Caco-2 (cell line): ENCODE data around the gene RNU4-1. TPM values are rescaled to one million over a fixed set of nuclear protein-coding genes. Genes with fewer than 3 reads are reported as not detected.
A peak's percentile ranks its signal among the peaks of the same experiment; 100 is the strongest.

ENCODE experiments used
- BruUV-seq: library from RNA; stranded (reverse); fragments of 400-500 nt; replicated peaks from 2 replicates; lab custom pipeline; 2021; lab: Mats Ljungman, UMichigan
- CTCF ChIA-PET: fragments of 300-600 bp; sonication (Branson Sonifier 250); formaldehyde crosslinking; loops from one replicate; lab custom pipeline; 2022; ENCODE audit warnings: antibody characterized with exemption; lab: Charles Lee
- POLR2A ChIA-PET: fragments of 300-600 bp; sonication (Branson Sonifier 250); formaldehyde crosslinking; loops from one replicate; lab custom pipeline; 2022; ENCODE audit warnings: antibody characterized with exemption; lab: Charles Lee
- DNase-seq, 2 experiments: peaks; one replicate each; pipeline versions ENCODE4 v3.0.0 to v3.0.0-alpha.2; 2020 to 2022
- H3K27me3 ChIP-seq: replicated peaks from 2 replicates; pipeline ENCODE4 v1.6.0; 2011; ENCODE audit warnings: low read length; ENCODE audit not compliant: control insufficient read depth, insufficient read depth
- H3K36me3 ChIP-seq: 2 replicates; pipeline ENCODE4 v1.5.1; 2011; ENCODE audit warnings: low read length; ENCODE audit not compliant: control insufficient read depth, insufficient read depth
- H3K4me1 ChIP-seq: fragments of 250-450 bp; sonication (Bioruptor Pico); 2 replicates; pipeline ENCODE4 v1.5.1; 2020; ENCODE audit warnings: mild to moderate bottlenecking
- H3K4me3 ChIP-seq: 2 replicates; pipeline ENCODE4 v1.5.1; 2011; ENCODE audit warnings: low read depth, mild to moderate bottlenecking, control low read depth, low read length
- H3K9me3 ChIP-seq: fragments of 250-450 bp; sonication (Bioruptor Pico); 2 replicates; pipeline ENCODE4 v1.5.1; 2020; ENCODE audit warnings: mild to moderate bottlenecking, moderate library complexity
- H3K27ac Mint-ChIP-seq: one replicate; pipeline ENCODE4 v1.8.0; 2022; ENCODE audit warnings: mixed read lengths; ENCODE audit not compliant: unreplicated experiment
- H3K27me3 Mint-ChIP-seq: one replicate; pipeline ENCODE4 v1.8.0; 2022; ENCODE audit warnings: mixed read lengths; ENCODE audit not compliant: insufficient read depth, unreplicated experiment
- H3K36me3 Mint-ChIP-seq: one replicate; pipeline ENCODE4 v1.8.0; 2022; ENCODE audit warnings: mild to moderate bottlenecking, mixed read lengths; ENCODE audit not compliant: insufficient read depth, unreplicated experiment
- H3K4me1 Mint-ChIP-seq: one replicate; pipeline ENCODE4 v1.8.0; 2022; ENCODE audit warnings: low read depth, mixed read lengths; ENCODE audit not compliant: unreplicated experiment
- H3K4me3 Mint-ChIP-seq: one replicate; pipeline ENCODE4 v1.8.0; 2022; ENCODE audit warnings: mild to moderate bottlenecking, moderate library complexity, mixed read lengths; ENCODE audit not compliant: unreplicated experiment
- H3K9me3 Mint-ChIP-seq: one replicate; pipeline ENCODE4 v1.8.0; 2022; ENCODE audit warnings: mixed read lengths; ENCODE audit not compliant: unreplicated experiment
- CTCF ChIP-seq, 2 experiments: fragments of 200-600 bp in 1 of 2; IDR thresholded peaks; 1 replicate in 1 of 2; 2 replicates in 1 of 2; pipeline versions ENCODE4 v1.5.1 to v1.8.0; 2011 to 2022; ENCODE audit warnings: antibody characterized with exemption in 1 of 2, control low read depth in 1 of 2, inconsistent platforms in 1 of 2, low read depth in 1 of 2, low read length in 1 of 2, mild to moderate bottlenecking in 1 of 2, moderate library complexity in 1 of 2; ENCODE audit not compliant: insufficient read depth in 1 of 2, severe bottlenecking in 1 of 2, unreplicated experiment in 1 of 2
- intact Hi-C: fragments of 100-400 bp; cut with micrococcal nuclease; formaldehyde crosslinking; loops from one replicate; pipeline ENCODE4 v1.10.0; 2022; ENCODE audit not compliant: unreplicated experiment
- total RNA-seq: library from RNA; stranded (reverse); gene quantifications from 2 replicates; pipeline ENCODE4 v1.2.3, GENCODE V29; 2022

Gene RNU4-1
- total RNA-seq, 1 experiment from 2014 or later: 3,645 TPM

- ChIA-PET POLR2A (interaction anchor here (1.1 to 4.7 kb wide), 4 partner anchors 28 to 62 kb away, joined by 4 to 117 read pairs (median 5); partner anchors contain the start of gene RPLP0), CTCF (interaction anchor here (0.6 to 7.3 kb wide), 4 partner anchors 26 to 96 kb away, joined by 4 to 229 read pairs (median 40); no protein-coding TSS in a partner anchor)
- Histone ChIP-seq H3K4me3 (no peak overlapping the region), H3K36me3 (no peaks in the 10 kb centered on the region; the same call in 1 of the 2 replicates), H3K9me3 (no peaks in the 10 kb centered on the region), H3K27me3 (no peaks in the 10 kb centered on the region), H3K4me1 (peaks cover 59% of the 10 kb centered on the region)
- peak overlapping the region; percentile 68 for H3K27ac Mint-ChIP-seq
- intact Hi-C loops: no loop called here
- BruUV-seq: TSS peak; percentile 27
- DNase-seq: peak in 1 of 2 experiments; percentile 10
- H3K27me3 Mint-ChIP-seq: no peaks in the 10 kb centered on the region
- peak overlapping the region; percentile 91 for H3K4me3 Mint-ChIP-seq
- peaks cover 14% of the 10 kb centered on the region for H3K4me1 Mint-ChIP-seq
- peaks cover 22% of the 10 kb centered on the region for H3K36me3 Mint-ChIP-seq
- TF ChIP-seq CTCF (IDR thresholded peaks at IDR 0.05; ENCODE audit: insufficient read depth in 1 of 2, low read depth in 1 of 2, low read length in 1 of 2, severe bottlenecking in 1 of 2, unreplicated experiment in 1 of 2): no peak
- H3K9me3 Mint-ChIP-seq: no peaks in the 10 kb centered on the region
Measured at GRCh38 chr12:120262852-120263747, 29.9 kb downstream of the RNU4-1 start.

GRCh38 chr12:120261951-120262851, 30.8 kb downstream of the RNU4-1 start:
- peaks cover 52% of the 10 kb centered on the region for H3K4me1 ChIP-seq
- Mint-ChIP-seq H3K36me3 (peaks cover 27% of the 10 kb centered on the region), H3K9me3 (no peaks in the 10 kb centered on the region), H3K27me3 (no peaks in the 10 kb centered on the region), H3K27ac (peak overlapping the region; percentile 68), H3K4me3 (peak overlapping the region; percentile 44), H3K4me1 (peaks cover 17% of the 10 kb centered on the region)
- ChIA-PET CTCF (interaction anchor here (0.6 to 7.3 kb wide), 4 partner anchors 25 to 95 kb away, joined by 4 to 229 read pairs (median 40); no protein-coding TSS in a partner anchor), POLR2A (interaction anchor here (0.6 to 4.7 kb wide), 6 partner anchors 27 to 61 kb away, joined by 3 to 117 read pairs (median 5); partner anchors contain the start of gene RPLP0)
- no peaks in the 10 kb centered on the region; the same call in 1 of the 2 replicates for H3K36me3 ChIP-seq
- no peak for DNase-seq
- no peak for TF ChIP-seq CTCF (IDR thresholded peaks at IDR 0.05; ENCODE audit: insufficient read depth in 1 of 2, low read depth in 1 of 2, low read length in 1 of 2, severe bottlenecking in 1 of 2, unreplicated experiment in 1 of 2)
- no peaks in the 10 kb centered on the region for H3K27me3 ChIP-seq
- no peak overlapping the region for H3K4me3 ChIP-seq
- no TSS peak for BruUV-seq
- no peaks in the 10 kb centered on the region for H3K9me3 ChIP-seq
- intact Hi-C loops: no loop called here
